Hepatocyte (in vitro differentiated cells): Measurements from ENCODE around the gene TMPRSS15. TPM values are rescaled to one million over a fixed set of nuclear protein-coding genes. Genes with fewer than 3 reads are reported as not detected.

Experiments
- DNase-seq: peaks from one replicate; pipeline ENCODE4 v3.0.0-alpha.2; 2016; ENCODE audit warnings: low spot score
- H2AFZ ChIP-seq: fragments of 200-600 bp; sonication (generic); 2 replicates; pipeline ENCODE4 v1.6.0; 2016; ENCODE audit warnings: antibody characterized with exemption, mild to moderate bottlenecking
- H3K27ac ChIP-seq: fragments of 200-600 bp; sonication (generic); 2 replicates; pipeline ENCODE4 v1.5.1; 2016; ENCODE audit warnings: mild to moderate bottlenecking
- H3K27me3 ChIP-seq: fragments of 200-600 bp; sonication (generic); 2 replicates; pipeline ENCODE4 v1.6.1; 2016
- H3K36me3 ChIP-seq: fragments of 200-600 bp; sonication (generic); replicated peaks from 2 replicates; pipeline ENCODE4 v1.5.1; 2016; ENCODE audit warnings: low read depth; ENCODE audit not compliant: insufficient read depth
- H3K4me1 ChIP-seq: fragments of 200-600 bp; sonication (generic); 2 replicates; pipeline ENCODE4 v1.5.1; 2016; ENCODE audit warnings: mild to moderate bottlenecking, moderate library complexity; ENCODE audit not compliant: insufficient read depth
- H3K4me2 ChIP-seq: fragments of 200-600 bp; sonication (generic); 2 replicates; pipeline ENCODE4 v1.6.0; 2016
- H3K4me3 ChIP-seq: fragments of 200-600 bp; sonication (generic); 2 replicates; pipeline ENCODE4 v1.5.1; 2016; ENCODE audit warnings: mild to moderate bottlenecking
- H3K79me2 ChIP-seq: fragments of 200-600 bp; sonication (generic); 2 replicates; pipeline ENCODE4 v1.6.0; 2017; ENCODE audit warnings: mild to moderate bottlenecking
- H3K9me2 ChIP-seq: fragments of 200-600 bp; sonication (generic); replicated peaks from 2 replicates; pipeline ENCODE4 v1.6.0; 2017; ENCODE audit warnings: mild to moderate bottlenecking; ENCODE audit not compliant: insufficient read depth
- H3K9me3 ChIP-seq: fragments of 200-600 bp; sonication (generic); 2 replicates; pipeline ENCODE4 v1.5.1; 2016; ENCODE audit warnings: low read depth, mild to moderate bottlenecking
- H4K20me1 ChIP-seq: fragments of 200-600 bp; sonication (generic); 2 replicates; pipeline ENCODE4 v1.6.0; 2016; ENCODE audit warnings: mild to moderate bottlenecking; ENCODE audit not compliant: insufficient read depth, poor library complexity, severe bottlenecking
- CTCF ChIP-seq: fragments of 200-600 bp; sonication (generic); IDR thresholded peaks from 2 replicates; pipeline ENCODE4 v1.5.1; 2016; ENCODE audit warnings: antibody characterized with exemption, mild to moderate bottlenecking; ENCODE audit not compliant: poor library complexity
- EZH2 ChIP-seq: fragments of 200-600 bp; sonication (generic); IDR thresholded peaks from 2 replicates; pipeline ENCODE4 v1.6.1; 2016; ENCODE audit warnings: antibody characterized with exemption, mild to moderate bottlenecking, borderline replicate concordance
- EZH2phosphoT487 ChIP-seq: fragments of 200-600 bp; sonication (generic); IDR thresholded peaks from one replicate; pipeline ENCODE4 v1.6.1; 2018; ENCODE audit warnings: antibody characterized with exemption, mild to moderate bottlenecking, low read depth, moderate library complexity; ENCODE audit not compliant: unreplicated experiment, severe bottlenecking
- WGBS: methylation state at CpG from one replicate; pipeline ENCODE4 v1.1.6; 2016; ENCODE audit warnings: low lambda C conversion rate; ENCODE audit errors: missing lambda C conversion rate; 5-methylcytosine and 5-hydroxymethylcytosine counted together
- polyA plus RNA-seq: library from polyadenylated mRNA; unstranded; fragments of >200 nt; fragmentation: Nextera tagmentation; extraction: Ambion mirVana; gene quantifications from 2 replicates; pipeline ENCODE4 v1.2.1, GENCODE V29; 2016
- total RNA-seq: library from RNA; depleted of rRNA; stranded (reverse); fragments of >200 nt; gene quantifications from 2 replicates; pipeline ENCODE4 v1.2.3, GENCODE V29; 2014

TMPRSS15 gene
- total and polyA plus RNA-seq, 2 experiments from 2014 or later = 0.07 TPM; not detected in 1

DNA sequence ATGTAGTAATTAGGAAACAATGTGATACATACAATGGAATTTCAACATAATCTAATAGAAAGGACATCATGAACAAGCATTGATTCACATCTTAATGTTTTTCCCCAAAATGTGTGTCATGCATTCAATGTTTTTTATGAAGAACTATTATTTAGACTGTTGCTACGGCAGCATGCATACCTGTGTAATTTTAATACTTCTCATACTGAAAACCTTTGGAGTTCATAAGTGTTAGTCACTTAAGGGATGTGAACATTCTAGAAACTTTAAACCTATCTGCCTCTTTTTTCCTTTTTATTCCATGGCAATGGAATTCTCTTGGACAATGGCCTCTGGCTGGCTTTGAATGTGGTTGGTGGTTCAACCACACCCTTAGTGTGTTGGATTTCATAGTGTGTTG, 48.6 kb downstream of the TMPRSS15 start:
- Histone ChIP-seq H2AFZ (no peak overlapping the region), H4K20me1 (no peaks in the 10 kb centered on the region), H3K36me3 (no peaks in the 10 kb centered on the region), H3K27me3 (no peaks in the 10 kb centered on the region), H3K4me1 (no peaks in the 10 kb centered on the region), H3K4me3 (no peak overlapping the region), H3K79me2 (no peaks in the 10 kb centered on the region), H3K9me2 (no peaks in the 10 kb centered on the region), H3K4me2 (no peak overlapping the region), H3K9me3 (no peaks in the 10 kb centered on the region), H3K27ac (no peak overlapping the region)
- DNase-seq = no peak
- TF ChIP-seq CTCF (no peak), EZH2phosphoT487 (no peak), EZH2 (no peak)
- WGBS = 96% methylated on average over 1 of the region's 1 CpG

- Histone ChIP-seq H3K9me2 (no peaks in the 10 kb centered on the region), H3K4me3 (no peak overlapping the region), H3K36me3 (no peaks in the 10 kb centered on the region), H3K4me2 (no peak overlapping the region), H3K4me1 (no peaks in the 10 kb centered on the region), H3K79me2 (no peaks in the 10 kb centered on the region), H3K9me3 (no peaks in the 10 kb centered on the region), H3K27me3 (no peaks in the 10 kb centered on the region), H2AFZ (no peak overlapping the region), H3K27ac (no peak overlapping the region), H4K20me1 (no peaks in the 10 kb centered on the region)
- no peak for DNase-seq
- WGBS = 67% methylated on average over 2 of the region's 2 CpGs
- TF ChIP-seq EZH2 (no peak), EZH2phosphoT487 (no peak), CTCF (no peak)
These were observed 53.4 kb downstream of the TMPRSS15 start for GRCh38 chr21:18350216-18350615.

DNA sequence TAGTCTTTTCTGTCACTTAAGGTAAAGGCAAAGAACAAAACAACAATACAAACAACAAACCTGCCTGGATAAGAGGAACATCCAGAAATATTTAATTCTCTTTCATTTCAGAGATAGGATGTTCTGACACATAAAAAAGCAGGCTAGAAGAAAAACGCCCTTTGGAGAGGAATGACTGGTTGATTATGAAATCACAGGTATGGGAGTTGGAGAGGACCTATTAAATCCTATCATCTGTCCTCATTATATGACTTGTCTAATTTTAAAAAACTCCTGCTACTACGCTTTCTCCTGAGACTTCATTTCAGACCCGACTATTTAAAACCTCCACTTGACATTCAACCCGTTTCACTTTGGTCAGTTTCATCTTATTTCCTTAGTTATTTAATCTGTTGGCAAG, 54.1 kb downstream of the TMPRSS15 start:
- no peaks in the 10 kb centered on the region for H3K4me1 ChIP-seq
- H3K9me2 ChIP-seq = no peaks in the 10 kb centered on the region
- no peak overlapping the region for H3K27ac ChIP-seq
- H3K4me3 ChIP-seq = no peak overlapping the region
- no peaks in the 10 kb centered on the region for H3K9me3 ChIP-seq
- no peak for DNase-seq
- 86% methylated on average over 4 of the region's 4 CpGs for WGBS
- H3K79me2 ChIP-seq = no peaks in the 10 kb centered on the region
- H2AFZ ChIP-seq = no peak overlapping the region
- no peaks in the 10 kb centered on the region for H3K27me3 ChIP-seq
- no peak overlapping the region for H3K4me2 ChIP-seq
- H4K20me1 ChIP-seq = no peaks in the 10 kb centered on the region
- H3K36me3 ChIP-seq = no peaks in the 10 kb centered on the region
- TF ChIP-seq EZH2phosphoT487 (no peak), CTCF (no peak)

GRCh38 chr21:18340387-18340942, 63.1 kb downstream of the TMPRSS15 start:
- no peak overlapping the region for H2AFZ ChIP-seq
- H3K4me2 ChIP-seq = no peak overlapping the region
- no peaks in the 10 kb centered on the region for H3K4me1 ChIP-seq
- H3K36me3 ChIP-seq = no peaks in the 10 kb centered on the region
- WGBS = 82% methylated on average over 4 of the region's 4 CpGs
- H3K9me2 ChIP-seq = no peaks in the 10 kb centered on the region
- no peak for TF ChIP-seq EZH2
- no peak for TF ChIP-seq EZH2phosphoT487
- TF ChIP-seq CTCF = no peak
- H3K27me3 ChIP-seq = no peaks in the 10 kb centered on the region
- no peak overlapping the region for H3K4me3 ChIP-seq
- H4K20me1 ChIP-seq = no peaks in the 10 kb centered on the region
- no peak for DNase-seq
- H3K79me2 ChIP-seq = no peaks in the 10 kb centered on the region
- no peaks in the 10 kb centered on the region for H3K9me3 ChIP-seq
- no peak overlapping the region for H3K27ac ChIP-seq
